ENCODE data around the gene GATA2.

GATA2 gene

DNA sequence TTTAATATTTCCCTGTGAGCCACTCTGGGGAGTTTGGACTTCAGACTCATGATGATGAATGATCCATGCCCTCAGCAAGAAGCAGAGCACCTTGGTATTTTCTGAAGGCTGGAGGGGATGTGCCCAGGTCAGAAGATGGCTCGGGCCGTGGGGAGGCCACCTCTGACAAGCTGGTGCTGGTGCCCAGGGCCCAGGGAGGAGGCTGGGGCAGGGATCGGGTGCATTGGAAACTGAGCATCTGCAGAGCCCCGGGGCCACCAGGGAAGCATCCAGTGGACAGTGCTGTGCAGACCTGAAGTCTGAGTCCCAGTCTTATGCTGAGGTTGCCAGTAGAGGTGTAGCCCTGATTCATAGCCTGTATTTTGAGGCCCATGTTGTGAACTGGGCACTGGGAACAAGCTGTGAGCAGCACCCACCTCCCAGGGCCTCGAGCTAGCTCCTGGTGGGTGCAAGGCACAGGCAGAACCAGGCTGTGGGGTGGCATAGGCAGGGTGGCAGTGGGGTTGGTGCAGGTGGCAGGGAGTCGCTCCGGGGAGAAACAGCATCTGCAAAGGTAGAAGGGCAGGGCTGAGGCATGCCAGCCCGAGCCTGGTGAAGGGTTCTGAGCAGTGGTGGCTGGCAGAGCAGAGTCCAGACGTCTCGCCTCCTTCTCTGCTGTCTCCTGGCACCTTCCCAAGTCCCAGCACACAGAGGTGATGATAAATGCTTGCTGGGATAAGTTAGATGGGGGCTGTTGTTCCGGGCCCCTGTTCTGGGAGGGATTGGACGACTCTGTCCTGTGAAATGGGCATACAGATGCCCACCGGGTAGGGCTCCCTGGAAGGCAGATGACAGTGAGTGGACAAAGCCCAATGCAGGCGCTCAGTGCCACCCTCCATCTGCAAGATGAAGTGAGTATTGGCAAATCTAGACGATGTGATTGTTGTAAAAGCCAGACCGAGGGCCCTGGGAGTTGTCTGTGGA is 36.9 kb downstream of the GATA2 start:
- no peak for DNase-seq (ENCODE audit: low spot score)

DNA sequence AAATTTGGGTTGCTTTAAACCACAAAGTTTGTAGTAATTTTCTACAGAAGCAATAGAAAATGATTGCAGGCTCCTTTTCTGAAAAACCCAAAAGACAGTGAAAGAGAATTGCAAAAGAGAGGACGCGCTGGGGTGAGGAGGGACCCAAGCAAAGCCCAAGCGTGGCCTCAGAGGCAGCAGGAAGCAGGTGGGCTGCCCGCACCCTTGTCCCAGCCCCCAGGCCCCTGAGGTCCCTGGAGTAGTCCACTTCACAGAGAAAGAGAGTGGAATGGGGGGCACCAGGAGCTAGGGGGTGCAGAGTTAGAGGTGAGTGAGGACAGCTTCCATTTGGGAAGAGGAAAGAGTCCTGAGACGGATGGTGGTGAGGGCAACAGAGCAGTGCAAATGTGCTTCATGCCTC is 37.9 kb downstream of the GATA2 start:
- DNase-seq (ENCODE audit: low spot score), result no peak

DNA sequence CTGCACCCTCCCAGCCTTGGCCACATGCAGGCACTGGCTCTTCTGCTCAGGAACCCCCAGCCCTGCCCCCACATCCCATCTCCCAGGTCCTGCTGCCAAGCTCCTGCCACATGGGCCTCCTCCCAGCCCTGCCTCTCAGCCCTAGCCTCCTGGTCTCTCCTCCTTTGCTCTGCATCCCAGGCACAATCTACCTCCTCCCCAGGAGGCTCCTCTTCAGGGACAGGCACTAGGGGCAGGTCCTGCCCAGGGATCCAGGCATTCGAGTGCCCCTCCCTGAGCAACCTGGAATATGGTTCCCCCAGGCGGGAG is 38.7 kb downstream of the GATA2 start:
- no peak for DNase-seq (ENCODE audit: low spot score)

DNA sequence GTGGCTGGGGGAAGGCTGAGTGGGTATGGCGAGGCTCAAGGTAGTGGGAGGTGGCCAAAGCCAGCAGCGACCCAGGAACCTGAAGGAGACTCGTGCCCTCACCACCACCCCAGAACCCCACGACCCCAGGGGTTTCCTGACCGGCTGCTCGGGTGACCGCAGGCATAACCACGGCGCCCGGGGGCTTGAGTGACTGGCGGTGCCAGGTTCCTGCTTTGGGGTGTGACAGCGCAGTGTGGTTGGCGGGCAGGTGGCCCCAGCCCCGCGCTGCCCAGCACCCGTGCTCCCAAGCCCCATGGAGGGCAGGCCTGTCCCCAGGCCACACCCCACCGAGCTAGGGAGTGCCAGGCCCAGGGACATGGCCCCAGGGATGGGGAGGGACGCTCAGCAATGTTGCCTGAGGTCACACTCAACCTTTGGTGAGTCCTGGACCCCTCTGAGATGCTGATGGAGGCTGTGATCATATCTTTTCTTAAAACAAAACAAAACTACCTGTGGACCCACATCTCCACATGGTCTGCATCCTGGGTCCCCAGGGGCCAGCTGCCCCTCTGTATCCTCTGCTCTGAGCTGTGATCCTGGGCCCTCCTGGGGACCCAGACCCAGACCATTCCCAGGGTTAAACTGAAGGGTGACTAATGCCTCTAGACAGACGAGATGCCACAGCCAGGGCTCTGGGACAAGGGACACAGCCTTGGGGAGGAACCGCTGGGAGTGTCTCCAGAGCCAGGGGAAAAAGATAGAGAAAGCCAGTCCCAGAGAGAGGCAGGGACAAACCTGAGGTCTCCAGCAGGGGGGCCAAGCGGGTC is 39.3 kb downstream of the GATA2 start:
- DNase-seq (ENCODE audit: low spot score), result no peak

DNA sequence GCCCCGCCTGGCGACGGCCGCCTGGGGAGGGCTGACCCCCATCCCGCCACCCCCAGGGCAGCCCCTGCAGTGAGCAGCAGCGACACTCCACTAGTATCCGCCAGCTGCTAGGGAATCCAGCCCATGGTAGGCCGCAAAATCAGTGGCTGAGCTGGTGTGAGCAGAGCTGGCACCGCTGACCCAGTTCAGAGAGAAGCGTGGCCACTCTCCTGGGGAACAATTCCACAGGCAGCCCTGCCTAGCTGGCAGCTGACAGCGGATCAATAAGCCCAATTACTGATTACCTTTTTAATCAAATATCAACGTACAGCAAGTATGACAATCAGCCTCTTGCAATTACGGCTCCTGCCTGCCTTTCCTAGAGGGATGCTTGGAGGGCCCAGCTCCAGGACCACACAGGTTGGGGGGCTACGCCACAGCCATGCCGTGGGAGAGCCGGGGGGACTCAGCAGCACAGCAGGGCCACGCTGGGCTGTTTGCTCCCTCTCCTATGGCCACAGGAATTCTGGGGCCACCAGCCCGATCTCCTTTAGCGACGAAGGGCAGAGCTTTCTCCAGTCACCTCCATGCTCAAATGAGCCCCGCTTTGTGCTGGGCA is 40.2 kb downstream of the GATA2 start:
- DNase-seq (ENCODE audit: low spot score), result no peak

DNA sequence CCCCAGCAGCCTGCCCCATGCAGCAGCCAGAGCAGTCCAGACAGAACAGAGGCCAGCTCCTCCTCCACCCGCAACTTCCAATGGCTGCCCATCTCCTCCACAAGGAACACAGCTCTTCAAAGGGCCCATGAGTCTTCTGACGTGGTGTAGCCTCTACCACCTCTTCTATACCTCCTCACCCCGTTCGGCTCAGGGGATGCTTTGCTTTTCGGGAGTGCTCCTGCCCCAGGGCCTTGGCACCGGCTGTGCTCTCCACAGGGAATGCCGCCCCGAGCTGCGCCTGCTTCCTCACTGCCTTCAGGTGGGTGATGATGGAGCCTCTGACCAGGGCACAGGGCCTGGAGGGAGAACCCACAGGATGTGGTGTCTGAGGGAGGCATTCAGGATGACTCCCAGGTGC is 40.9 kb downstream of the GATA2 start:
- DNase-seq (ENCODE audit: low spot score), result no peak

DNA sequence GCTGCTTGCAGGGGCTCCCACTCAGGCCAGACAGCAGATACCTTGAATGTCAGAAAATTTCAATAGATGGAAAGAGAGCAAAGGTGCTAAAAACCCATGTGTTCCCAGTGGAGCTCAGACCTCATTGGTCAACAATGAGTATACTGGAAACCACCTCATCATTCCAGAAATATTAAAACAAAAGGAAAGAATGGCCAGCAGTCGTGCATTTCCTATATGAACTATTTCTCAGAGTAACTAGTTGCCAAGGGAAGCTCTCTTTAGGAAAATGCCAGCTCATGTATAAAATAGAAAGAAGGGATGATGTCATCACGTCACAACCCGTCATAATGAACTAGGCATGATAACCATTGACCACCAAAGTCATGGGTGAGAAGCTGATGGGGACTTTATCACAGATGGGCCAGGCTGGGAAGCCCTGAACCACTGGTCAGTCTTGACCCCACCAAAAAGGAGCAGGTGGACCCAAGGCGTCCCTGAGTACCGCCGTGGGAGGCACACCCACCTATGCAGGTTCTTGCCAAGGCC is 43.8 kb downstream of the GATA2 start:
- DNase-seq (ENCODE audit: low spot score), result no peak

DNA sequence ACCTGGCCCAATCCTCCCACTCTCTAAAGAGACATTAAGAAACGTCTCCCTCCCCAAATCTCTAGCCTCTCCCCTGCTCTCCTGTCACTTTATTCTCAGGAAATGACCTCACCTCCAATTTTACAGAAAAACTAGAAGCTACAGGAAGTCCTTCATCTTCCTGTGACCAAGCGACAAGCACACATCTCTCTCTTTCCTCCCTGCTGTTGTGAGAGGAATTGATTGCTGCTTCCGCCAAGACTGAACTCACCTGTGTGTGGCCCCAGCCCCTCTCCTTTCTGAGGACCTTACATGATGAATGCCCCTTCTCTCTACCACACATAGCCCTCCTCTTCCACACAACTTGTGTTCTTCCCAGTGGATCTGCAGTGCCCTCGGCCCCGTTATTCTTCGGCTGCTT is 44.5 kb downstream of the GATA2 start:
- no peak for DNase-seq (ENCODE audit: low spot score)

DNA sequence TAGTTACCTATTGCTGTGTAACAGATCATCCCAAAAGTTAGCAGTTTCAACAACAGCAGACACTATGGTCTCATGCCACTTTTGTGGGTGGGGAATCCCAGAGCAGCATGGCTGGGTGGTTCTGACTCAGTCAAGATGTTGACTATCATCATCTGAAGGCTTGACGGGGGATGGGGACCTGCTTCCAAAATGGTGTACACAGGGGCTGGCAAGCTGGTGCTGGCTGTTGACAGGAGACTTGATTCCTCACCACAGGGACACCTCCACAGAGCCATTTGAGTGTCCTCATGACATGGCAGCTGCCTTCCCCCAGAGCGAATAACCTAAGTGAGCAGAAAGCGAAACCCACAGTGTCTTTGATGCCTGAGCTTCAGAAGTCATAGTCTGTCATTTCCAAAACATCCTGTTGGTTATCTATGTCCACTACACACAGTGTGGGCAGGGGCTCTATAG is 45.4 kb downstream of the GATA2 start:
- DNase-seq (ENCODE audit: low spot score), result no peak

DNA sequence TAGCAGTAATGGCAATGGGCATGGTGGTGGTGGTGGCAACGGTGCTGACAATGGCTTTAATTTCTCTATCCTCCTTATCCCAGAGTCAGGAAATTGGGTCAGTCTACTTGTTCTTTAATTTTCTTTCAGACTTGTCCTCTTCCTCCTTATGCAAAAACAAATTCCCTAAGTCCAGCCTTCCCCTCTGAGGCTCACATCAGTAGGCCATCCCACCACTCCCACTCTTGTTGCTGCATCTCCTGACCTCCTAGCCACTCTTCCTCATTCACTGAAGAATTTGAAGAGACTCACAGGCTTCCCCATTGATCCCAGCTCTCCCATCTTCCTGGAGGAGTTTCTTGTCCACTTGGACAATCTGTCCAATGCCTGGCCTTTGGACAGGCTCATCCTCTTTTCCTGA is 46.2 kb downstream of the GATA2 start:
- no peak for DNase-seq (ENCODE audit: low spot score)

DNA sequence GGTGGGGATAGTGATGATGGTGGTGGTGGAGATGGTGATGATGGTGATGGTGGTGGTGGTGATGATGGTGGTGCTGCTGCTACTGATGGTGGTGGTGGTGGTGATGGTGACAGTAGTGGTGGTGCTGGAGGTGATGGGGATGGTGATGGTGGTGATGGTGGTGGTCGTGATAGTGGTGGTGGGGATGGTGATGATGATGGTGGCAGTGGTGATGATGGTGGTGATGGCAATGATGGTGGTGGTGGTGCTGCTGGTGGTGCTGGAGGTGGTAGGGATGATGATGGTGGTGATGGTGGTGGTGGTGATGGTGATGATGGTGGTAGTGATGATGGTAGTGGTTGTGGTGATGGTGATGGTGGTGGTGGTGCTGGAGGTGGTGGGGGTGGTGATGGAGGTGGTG is 47.6 kb downstream of the GATA2 start:
- DNase-seq (ENCODE audit: low spot score), result no peak

DNA sequence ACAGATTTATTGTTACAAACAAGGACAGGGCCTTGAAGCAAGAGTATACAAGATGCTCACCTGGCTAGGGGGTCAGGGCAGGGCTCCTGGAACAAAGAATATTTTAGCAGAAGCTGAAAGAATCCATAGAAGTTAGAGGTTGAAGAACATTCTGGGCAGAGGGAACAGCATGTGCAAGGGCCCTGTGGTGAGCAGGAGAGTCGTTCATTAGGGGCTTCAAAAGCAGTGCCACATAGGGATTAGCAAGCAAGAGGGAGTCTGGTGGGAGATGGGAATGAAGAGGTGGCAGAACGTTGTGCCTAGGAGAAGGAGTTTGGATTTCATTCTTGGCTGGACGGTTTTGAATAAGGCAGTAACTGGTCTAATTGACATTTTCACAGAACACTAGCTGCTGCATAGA is 49.2 kb downstream of the GATA2 start:
- no peak for DNase-seq (ENCODE audit: low spot score)

DNA sequence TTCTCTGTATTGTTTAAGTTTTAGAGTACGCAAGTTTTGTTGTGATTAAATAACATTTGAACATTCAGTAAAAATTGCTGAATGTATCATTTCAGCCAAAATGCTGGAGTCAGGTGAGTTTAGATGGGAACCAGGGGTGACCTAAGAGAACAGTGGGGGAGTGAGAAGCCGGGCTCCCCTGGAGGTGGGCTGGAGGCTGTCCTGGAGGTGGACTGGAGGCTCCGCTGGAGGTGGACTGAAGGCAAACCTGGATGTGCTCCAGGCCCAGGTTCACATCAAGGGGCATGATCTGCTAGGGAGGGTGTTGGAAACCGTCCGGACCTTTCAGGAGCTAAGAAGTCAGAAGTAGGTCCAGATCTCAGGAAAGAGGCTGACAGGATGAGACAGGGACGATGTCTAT is 50.1 kb downstream of the GATA2 start:
- no peak for DNase-seq (ENCODE audit: low spot score)

DNA sequence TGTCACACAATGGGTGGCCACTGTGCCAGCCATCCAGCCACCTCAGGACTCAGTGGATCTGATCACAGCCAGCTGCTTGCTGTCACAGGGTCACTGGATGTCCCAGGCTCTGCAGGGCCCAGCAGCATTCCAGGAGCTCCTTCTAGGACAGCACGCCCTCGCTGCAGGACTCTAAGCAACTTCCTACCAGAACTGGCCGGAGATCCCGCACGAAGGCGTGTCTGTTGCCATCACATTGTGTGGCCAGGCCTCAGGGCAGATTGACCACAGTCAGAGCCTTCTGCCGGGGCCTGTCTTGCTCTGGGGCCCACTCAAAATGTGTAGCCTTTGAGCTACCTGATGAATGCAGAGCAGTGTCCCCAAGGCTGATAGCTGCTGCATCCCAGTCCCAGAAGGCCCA is 50.9 kb downstream of the GATA2 start:
- DNase-seq (ENCODE audit: low spot score), result no peak

DNA sequence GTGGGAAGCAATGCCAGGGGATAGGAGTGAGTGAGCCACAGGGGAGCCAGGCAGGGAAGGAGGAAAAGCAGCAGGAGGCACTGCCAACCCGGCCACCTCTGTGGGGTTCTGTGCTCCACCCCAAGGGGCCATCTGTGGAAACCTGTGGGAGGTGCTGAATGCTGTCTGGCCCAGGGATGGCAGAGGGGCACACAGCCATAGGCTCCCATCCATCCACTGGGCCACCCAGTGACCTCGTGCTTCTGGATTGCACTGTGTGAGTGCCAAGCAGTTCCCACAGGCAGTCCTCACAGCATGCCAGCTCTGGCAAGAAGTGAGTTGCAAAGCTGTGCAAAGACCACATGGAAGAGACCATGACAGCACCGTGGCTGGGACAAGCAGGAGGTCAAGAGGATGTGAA is 53.8 kb downstream of the GATA2 start:
- DNase-seq (ENCODE audit: low spot score), result peak; percentile 52

DNA sequence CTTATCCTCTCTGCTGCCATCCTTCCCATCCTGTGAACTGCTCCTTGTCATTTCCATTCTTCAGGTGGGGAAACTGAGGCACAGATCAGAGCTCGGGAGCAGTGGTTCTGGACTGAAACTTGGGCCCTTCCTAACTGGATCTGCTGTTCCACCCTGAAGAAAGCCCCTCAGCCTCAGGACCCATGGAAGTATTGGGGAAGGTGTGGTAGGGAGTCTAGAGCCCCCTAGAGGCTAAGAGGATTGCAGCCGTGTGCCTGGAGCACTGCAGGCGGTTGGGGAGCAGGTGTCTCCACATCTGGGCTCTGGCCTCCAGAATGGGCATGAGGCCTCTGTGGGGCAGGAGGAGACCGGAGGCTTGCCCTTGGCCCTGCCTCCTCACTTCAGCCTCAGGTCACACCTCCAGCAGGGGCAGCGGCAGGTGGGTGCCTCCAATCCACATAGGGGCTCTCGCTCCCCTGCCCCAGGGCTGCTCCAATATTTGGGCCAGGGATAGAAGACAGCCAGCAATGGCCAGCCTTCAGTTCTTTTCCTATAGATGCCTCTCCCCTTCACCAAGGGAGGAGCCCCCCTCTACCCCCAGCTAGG is 54.4 kb downstream of the GATA2 start:
- DNase-seq (ENCODE audit: low spot score), result no peak

DNA sequence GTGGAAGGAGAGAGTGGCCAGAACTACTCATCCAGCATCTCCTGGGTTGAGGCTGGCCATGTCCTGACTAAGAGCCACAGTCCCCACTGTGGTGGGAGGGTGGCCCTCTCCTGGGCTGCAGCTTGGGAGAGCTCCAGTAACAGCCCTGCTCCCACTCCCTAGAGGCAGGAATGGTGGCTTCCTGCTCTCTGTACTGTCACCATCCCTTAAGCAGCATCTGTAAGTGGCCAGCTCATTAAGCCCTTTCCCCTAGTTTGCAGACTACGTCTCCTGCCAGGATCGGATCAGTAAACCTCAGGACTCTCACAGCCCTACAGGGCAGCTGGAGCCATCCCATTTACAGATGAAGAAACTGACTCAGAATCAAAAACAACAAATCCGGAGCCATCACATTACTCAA is 56.8 kb downstream of the GATA2 start:
- no peak for DNase-seq (ENCODE audit: low spot score)

DNA sequence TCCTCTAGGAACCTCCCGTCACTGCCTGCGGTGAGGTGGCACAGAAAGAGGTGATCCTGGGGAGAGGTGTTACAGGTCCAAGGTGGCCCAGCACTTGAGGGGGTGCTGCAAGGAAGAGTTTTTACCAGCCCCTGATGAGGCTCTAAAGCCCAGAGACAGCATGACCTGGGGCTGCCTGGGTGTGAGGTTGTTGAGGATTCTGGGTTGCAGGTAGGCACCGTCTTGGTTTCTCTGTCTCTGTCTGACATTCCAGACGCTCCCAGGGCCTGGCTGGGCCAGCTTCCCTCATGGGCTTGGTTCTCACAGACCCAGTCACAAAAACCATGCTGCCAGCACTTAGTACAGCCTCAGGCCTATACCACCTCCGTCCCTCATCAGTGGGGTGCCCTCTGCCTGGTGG is 57.4 kb downstream of the GATA2 start:
- no peak for DNase-seq (ENCODE audit: low spot score)

DNA sequence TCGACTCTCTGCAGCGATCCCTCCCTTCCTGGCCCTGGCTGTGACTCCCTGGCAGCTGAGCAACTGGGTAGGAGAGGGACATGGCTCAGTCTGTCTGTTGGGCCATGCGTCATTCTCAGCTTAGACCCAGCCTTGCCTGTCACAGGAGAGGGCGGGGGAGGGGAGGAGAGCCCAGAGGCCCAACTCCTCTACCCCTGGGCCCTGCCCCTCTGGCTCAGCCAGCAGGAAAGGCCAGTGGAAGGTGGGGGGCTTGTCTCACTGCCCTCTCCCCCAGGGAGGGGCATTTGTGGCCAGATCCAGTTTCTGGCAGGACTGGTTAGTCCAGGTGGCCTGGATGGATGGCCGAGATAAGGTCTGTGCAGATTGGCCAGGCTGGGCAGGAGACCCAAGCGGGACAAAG is 57.9 kb downstream of the GATA2 start:
- no peak for DNase-seq (ENCODE audit: low spot score)

DNA sequence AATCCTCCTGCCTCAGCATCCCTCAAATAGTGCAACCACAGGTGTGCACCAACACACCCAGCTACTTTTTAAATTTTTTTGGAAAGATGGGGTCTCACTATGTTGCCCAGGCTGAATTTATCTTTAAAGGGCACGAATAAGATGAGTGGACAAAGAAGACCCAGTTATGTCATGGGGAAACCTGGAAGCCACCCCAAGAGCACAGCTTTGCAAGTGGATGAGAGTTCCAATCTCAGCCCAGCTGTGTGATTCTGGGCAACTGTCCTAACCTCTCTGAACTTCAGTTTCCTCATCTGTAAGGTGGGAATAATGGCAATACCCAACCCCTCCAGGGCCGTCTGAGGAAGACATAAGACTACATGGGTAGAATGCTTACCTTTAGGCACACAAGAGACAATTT is 58.5 kb downstream of the GATA2 start:
- no peak for DNase-seq (ENCODE audit: low spot score)

DNA sequence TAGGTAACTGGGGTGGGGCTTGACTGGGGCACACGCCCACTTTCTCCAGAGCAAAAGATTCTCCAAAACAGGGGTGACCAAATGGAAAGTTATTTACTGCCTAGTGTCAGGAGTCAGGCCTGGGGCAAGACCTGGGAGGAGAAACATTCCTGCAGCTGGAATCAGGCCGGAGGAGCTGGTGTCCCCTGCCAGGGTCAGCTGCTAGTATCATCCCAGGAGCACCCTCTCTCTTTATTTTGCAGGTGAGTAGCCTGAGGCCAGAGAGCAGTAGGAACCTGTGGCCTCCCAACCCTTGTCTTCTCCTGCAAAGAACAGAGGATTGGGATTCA is 59.2 kb downstream of the GATA2 start:
- DNase-seq (ENCODE audit: low spot score), result no peak

Measured in AG08395 (cell line).